GM21786 (cell line): ENCODE data around the gene RESP18.
A peak's percentile ranks its signal among the peaks of the same experiment; 100 is the strongest.
"Not testable (repeated sequence)": the region's sequence is repeated elsewhere in the genome, so short reads cannot be mapped to it uniquely, and the experiment has no call there.

Source experiments
- ATAC-seq: cut with Tn5 transposase; IDR thresholded peaks from one replicate; pipeline ENCODE4 v1.9.1; 2021; ENCODE audit not compliant: unreplicated experiment

Gene RESP18

GRCh38 chr2:219325657-219326315 lies 6.8 kb downstream of the RESP18 start:
- ATAC-seq: no peak

GRCh38 chr2:219325136-219325535 lies 7.4 kb downstream of the RESP18 start:
- no peak for ATAC-seq

DNA sequence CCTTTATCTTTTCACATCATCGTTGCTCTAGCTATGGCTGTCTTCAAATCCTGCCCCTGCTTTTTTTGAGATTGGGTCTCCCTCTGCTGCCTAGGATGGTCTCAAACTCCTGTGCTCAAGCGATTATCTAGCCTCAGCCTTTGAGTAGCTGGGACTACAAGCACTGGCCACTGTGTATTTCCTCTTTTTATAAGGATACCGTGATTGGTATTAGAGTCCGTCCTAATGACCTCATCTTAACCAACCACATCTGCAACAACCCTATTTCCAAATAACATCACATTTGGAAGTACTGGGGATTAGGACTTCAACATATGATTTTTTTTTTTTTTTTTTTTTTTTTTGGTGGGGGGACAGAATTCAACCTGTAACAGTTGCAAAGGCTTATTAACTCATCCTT lies 9.1 kb downstream of the RESP18 start:
- ATAC-seq: no peak

GRCh38 chr2:219314804-219315468 lies 17.6 kb downstream of the RESP18 start:
- no peak for ATAC-seq

DNA sequence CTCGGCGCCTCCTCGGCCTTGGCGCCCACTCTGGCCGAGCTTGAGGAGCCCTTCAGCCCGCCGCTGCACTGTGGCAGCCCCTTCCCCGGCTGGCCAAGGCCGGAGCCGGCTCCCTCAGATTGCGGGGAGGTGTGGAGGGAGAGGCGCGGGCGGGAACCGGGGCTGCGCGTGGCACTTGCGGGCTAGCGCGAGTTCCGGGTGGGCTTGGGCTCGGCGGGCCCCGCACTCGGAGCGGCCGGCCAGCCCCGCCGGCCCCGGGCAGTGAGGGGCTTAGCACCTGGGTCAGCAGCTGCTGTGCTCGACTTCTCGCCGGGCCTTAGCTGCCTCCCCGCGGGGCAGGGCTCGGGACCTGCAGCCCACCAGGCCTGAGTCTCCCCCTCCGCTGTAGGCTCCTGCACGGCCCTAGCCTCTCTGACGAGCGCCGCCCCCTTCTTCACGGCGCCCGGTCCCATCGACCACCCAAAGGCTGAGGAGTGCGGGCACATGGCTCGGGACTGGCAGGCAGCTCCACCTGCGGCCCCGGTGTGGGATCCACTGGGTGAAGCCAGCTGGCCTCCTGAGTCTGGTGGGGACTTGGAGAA lies 19.8 kb downstream of the RESP18 start:
- ATAC-seq: not testable (repeated sequence)

- ATAC-seq: no peak
Measured at GRCh38 chr2:219309278-219309677, 23.3 kb downstream of the RESP18 start, which contains the start of gene PTPRN. PTPRN (minus strand) TSS chr2:219309401; CDS start chr2:219309332, 69 bp downstream.

- no peak for ATAC-seq
Measured at GRCh38 chr2:219308142-219309101, 24.1 kb downstream of the RESP18 start.

GRCh38 chr2:219306047-219306446 lies 26.5 kb downstream of the RESP18 start:
- no peak for ATAC-seq

DNA sequence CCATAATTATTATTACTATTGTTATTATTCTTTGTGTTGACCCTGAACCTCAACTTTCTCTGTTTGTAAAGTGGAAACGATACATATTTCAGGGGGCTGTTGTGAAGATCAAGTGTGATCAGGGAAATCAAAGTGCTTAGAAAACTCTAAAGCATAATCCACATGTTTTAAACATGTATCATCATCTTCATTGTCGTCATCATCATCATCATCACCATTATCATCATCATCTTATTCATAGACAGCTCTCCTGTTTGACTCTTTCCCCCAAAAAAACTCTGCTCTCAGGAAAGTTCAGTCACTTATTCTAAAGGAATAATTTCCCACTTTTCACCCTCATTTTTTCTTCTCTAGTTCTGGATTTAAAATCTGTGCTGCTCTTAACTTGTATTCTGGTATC lies 28.3 kb downstream of the RESP18 start:
- ATAC-seq: no peak

DNA sequence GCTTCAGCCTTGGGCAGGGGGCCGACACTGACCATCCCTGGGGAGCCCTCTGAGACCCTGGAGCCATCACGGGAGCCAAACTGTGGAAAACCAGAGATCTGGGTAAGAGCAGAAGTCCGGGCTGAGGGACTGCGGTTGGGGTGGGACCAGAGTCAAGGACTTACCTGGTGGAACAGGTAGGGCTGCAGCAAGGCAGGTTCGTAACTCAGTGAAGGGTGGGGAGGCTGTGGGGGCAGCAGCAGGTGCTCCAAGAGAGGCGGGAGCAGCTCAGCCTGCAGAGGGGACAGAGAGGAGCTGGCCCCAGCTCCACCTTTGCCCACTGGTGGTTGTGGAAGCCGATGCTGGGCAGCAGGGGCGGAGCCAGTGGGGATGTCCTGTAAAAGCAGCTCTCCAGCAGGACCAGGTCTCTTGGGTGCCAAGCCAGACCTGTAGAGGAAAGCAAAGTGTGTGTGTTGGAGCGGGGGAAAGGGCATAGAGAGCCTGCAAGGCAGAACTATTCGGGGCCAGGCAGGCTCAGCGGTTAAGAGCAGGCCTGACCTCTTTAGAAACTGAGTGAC lies 30.1 kb downstream of the RESP18 start:
- no peak for ATAC-seq

GRCh38 chr2:219300022-219300421 lies 32.5 kb downstream of the RESP18 start:
- no peak for ATAC-seq

GRCh38 chr2:219299372-219299760 lies 33.2 kb downstream of the RESP18 start:
- no peak for ATAC-seq

- peak; percentile 57 for ATAC-seq
Measured at GRCh38 chr2:219298759-219299371, 33.7 kb downstream of the RESP18 start.

GRCh38 chr2:219297766-219298456 lies 34.6 kb downstream of the RESP18 start:
- no peak for ATAC-seq

DNA sequence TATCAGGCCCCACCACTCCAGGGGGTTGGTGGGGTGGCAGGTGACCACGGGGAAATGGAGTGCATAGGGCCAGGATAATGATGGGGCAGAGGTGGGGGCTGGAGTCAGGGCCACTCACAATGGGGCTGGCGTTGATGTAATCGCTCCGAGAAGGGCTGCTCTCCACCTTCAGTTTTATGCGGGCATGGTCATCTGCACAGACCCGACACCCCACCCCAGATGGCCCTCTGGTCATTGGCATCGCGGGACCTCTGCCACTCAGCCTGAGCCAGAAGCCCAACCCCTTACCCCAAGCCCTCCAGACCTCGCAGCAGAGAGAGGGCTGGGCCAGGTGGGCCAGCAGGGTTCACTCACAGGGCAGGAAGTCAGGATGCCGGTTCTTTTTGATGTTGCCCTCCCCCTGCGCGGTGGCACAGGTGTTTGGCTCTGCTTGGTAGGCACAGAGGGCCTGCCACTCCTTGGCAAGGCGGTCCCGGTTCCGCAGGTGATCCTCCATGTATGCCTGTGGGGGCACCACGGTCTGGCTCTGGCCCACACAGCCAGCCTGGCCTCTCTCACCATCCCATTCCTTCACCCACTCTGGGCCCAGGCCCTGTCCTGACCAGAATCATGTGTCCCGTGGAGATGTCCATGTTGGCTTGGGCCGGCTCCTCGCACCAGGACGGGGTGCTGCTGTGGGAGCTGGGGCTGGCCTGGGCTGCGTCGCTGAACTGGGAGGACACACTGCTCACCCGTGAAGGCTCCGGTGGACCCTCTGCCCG lies 35.7 kb downstream of the RESP18 start:
- no peak for ATAC-seq

- no peak for ATAC-seq
Measured at GRCh38 chr2:219296142-219296541, 36.4 kb downstream of the RESP18 start.

DNA sequence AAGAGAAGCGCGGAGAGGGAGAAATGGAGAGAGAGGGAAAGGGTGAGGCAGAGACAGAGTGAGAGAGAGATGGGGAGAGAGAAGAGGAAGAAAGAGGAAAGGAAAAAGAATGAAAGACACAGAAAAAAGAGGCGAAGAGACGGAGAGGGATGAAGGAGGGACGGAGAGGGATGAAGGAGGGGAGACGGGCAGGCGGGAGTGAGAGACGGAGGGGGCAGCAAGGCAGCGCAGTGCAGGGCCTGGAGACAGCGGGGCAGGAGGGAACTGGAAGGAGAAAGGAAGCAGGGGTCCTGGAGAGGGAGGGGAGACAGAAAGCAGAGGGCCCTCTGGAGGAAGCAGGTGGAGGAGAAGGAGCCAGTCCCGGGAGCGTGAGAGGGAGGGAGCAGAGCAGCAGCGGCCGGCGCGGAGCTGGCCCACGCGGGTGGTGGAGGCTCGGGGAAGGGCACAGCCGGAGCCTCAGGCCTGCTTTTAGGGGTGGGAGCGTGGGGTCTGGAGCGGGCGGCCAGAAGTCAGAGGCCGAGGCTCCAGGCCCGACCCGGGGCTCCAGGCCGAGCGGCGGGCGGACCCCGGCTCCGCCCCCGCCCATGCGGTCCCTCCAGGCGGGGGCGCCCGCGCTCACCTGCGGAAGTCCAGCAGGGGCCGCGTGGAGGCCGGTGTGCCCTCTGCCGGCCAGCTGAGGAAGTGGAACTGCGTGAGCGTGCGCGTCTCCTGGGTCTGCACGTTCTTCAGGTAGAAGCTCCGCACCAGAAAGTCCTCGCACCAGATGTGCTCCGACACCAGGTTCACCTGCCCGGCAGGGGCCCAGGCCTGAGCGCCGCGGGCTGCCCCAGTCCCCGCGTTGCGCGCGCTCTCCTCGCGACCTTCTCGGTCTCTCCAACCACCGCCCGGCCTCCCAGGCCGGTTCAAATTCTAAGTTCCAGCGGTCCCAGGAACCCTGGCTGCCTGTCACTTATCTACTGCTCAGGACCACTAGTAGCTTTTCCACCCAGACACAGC lies 37.9 kb downstream of the RESP18 start:
- peak; percentile 86 for ATAC-seq

GRCh38 chr2:219293736-219294231 lies 38.8 kb downstream of the RESP18 start:
- ATAC-seq: no peak
